ENCODE measurements around the gene SBNO1. TPM values are rescaled to one million over a fixed set of nuclear protein-coding genes. Genes with fewer than 3 reads are reported as not detected.
A peak's percentile ranks its signal among the peaks of the same experiment; 100 is the strongest.

SBNO1 gene
- total RNA-seq, 6 experiments from 2014 or later: 32.3 to 38.2 (median 35.3) TPM

DNA sequence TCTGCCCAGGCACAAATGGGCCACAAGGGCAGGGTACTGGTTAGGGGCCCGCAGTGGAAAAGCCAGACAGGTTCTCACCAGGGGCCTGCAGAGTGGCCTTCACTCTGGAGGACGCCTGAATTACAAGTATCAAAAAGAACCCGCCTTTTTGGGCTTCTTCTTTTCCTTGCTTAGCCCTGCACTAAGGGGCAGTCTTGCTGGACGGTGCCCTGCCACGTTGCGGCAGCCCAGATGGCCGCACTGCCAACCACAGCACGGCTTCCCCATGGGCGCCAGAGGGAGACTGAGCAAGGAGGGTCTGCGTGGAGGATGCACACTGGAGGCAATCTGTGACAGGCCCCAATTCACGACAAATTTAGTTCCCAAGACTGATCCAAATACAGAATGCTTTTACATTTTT lies 74.7 kb downstream of the SBNO1 start:
- Mint-ChIP-seq H3K27ac (no peak overlapping the region), H3K4me1 (ENCODE audit: low read depth) (peaks cover 6% of the 10 kb centered on the region), H3K36me3 (ENCODE audit: low read depth) (peaks cover 8% of the 10 kb centered on the region; the same call in 1 of the 2 replicates), H3K9me3 (no peaks in the 10 kb centered on the region), H3K4me3 (no peak overlapping the region), H3K27me3 (ENCODE audit: insufficient read depth) (peaks cover 2% of the 10 kb centered on the region; the same call in 1 of the 2 replicates)
- no peak for TF ChIP-seq CTCF (IDR thresholded peaks at IDR 0.05)
- DNase-seq: no peak

DNA sequence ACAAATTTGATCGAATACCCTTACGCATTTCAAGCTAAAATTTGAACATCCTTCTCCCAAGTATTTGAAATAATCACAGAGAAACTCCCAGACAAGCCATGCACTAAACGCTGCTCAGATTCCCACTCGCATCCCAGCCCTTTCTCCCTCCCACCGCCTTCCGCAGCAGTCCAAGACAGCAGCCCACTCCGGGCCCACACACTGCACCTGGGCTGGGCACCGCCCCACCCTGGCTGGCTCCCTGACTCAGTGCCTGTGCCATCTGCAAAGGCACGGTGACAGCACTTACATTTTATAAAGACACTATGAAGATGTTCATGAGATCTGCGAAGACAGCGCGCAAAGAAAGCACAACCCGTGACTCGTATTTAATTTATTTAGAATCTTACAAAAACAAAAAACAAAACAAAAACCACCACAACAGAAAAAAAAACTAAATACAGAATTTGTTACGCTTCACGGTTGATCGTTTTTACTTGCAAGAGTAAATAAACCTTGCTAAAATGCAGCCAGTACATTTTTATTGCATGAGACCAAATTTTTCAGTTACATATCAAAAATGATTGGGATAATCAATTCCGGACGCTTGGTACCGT lies 75.8 kb downstream of the SBNO1 start:
- H3K4me3 Mint-ChIP-seq: no peak overlapping the region
- no peak for DNase-seq

DNA sequence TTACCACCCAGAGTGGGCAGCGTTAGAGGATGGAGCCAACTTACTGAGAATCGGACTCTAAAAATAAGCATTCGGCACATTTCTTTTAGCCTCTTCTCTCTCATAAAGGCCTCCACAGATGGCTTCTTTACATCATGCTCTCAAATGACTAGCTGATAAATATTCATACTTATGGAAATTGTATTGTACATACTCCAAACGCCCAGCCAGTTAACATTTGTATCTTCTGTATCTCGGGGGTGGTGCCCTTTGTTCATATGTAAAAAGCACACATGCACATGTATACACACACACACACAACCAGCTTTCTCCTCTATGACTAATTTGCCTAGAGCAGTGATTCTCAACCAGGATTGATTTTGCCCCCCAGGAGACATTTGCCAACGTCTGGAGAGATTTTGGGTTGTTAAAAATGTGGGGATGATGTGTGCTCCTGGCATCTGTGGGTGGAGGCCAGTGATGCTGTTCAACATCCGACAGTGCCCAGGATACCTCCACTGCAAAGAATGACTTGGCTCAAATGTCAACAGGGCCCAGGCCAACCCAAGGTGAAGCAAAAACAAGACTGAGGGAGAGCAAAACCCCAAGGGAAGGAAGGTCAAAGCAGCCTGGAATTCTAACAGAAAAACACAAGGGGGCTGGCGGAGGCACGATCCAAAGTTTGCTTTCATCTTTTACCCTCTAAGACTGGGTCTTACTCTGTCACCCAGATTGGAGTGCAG lies 77.8 kb downstream of the SBNO1 start:
- H3K4me1 Mint-ChIP-seq (ENCODE audit: low read depth): peaks cover 6% of the 10 kb centered on the region
- peaks cover 2% of the 10 kb centered on the region; the same call in 1 of the 2 replicates for H3K27me3 Mint-ChIP-seq (ENCODE audit: insufficient read depth)
- H3K27ac Mint-ChIP-seq: peak overlapping the region; percentile 65
- no peak for TF ChIP-seq CTCF (IDR thresholded peaks at IDR 0.05)
- peaks cover 8% of the 10 kb centered on the region; the same call in 1 of the 2 replicates for H3K36me3 Mint-ChIP-seq (ENCODE audit: low read depth)
- H3K9me3 Mint-ChIP-seq: no peaks in the 10 kb centered on the region
- no peak overlapping the region for H3K4me3 Mint-ChIP-seq
- DNase-seq: no peak

More for the DNA sequence above, 75.8 kb downstream of the SBNO1 start:
- no peak for TF ChIP-seq CTCF (IDR thresholded peaks at IDR 0.05)
- H3K36me3 Mint-ChIP-seq (ENCODE audit: low read depth): peaks cover 8% of the 10 kb centered on the region; the same call in 1 of the 2 replicates
- H3K27me3 Mint-ChIP-seq (ENCODE audit: insufficient read depth): peaks cover 2% of the 10 kb centered on the region; the same call in 1 of the 2 replicates
- H3K9me3 Mint-ChIP-seq: no peaks in the 10 kb centered on the region
- no peak overlapping the region for H3K27ac Mint-ChIP-seq
- H3K4me1 Mint-ChIP-seq (ENCODE audit: low read depth): peaks cover 6% of the 10 kb centered on the region

DNA sequence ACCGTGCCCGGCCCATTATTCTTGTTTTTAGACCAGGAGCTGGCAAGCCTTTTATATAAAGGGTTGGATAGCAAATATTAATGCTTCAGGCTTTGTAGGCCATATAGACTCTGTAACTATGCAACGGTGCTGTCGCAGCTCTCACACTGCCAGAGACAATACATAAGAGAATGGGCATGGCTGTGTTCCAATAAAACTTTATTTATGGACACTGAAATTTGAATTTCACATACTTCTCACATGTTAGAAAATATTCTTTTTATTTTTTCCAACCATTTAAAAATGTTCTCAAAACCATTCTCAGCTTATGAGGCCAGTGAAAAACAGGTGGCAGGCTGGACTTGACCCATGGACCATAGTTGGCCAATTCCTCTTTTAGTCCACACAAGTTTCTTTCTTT lies 80.0 kb downstream of the SBNO1 start:
- no peaks in the 10 kb centered on the region; the same call in 1 of the 2 replicates for H3K27me3 Mint-ChIP-seq (ENCODE audit: insufficient read depth)
- no peak for TF ChIP-seq CTCF (IDR thresholded peaks at IDR 0.05)
- H3K9me3 Mint-ChIP-seq: no peaks in the 10 kb centered on the region
- DNase-seq: no peak
- H3K4me1 Mint-ChIP-seq (ENCODE audit: low read depth): peaks cover 6% of the 10 kb centered on the region
- H3K27ac Mint-ChIP-seq: 0 out of 2 replicates have a peak overlapping the region, but pooled peaks have one; percentile 26
- H3K4me3 Mint-ChIP-seq: no peak overlapping the region
- peaks cover 8% of the 10 kb centered on the region; the same call in 1 of the 2 replicates for H3K36me3 Mint-ChIP-seq (ENCODE audit: low read depth)

DNA sequence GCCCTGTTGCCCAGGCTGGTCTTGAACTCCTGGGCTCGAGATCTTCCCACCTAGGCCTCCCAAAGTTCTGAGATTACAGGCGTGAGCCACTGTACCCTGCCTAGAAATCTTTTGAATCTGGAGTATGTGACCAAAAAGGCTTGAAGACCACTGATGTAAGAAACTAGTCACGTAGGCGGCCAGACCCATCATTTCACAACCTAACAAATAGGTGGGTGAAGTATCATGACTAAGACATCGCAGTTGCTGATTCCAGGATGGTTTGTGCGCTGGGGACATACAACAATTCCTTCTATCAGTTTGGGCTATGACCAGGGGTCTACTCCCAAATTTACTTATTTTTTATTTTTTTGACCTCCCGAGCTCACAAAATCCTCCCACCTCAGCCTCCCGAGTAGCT lies 81.2 kb downstream of the SBNO1 start:
- Mint-ChIP-seq H3K4me1 (ENCODE audit: low read depth) (peaks cover 6% of the 10 kb centered on the region), H3K27ac (no peak overlapping the region), H3K27me3 (ENCODE audit: insufficient read depth) (no peaks in the 10 kb centered on the region; the same call in 1 of the 2 replicates), H3K4me3 (no peak overlapping the region), H3K9me3 (no peaks in the 10 kb centered on the region), H3K36me3 (ENCODE audit: low read depth) (peaks cover under 1% of the 10 kb centered on the region; the same call in 1 of the 2 replicates)
- DNase-seq: no peak
- no peak for TF ChIP-seq CTCF (IDR thresholded peaks at IDR 0.05)

All from HFFc6 (cell line).